ENCODE results near the gene PAPSS1.
"Not testable (repeated sequence)": the region's sequence is repeated elsewhere in the genome, so short reads cannot be mapped to it uniquely, and the experiment has no call there.

Gene PAPSS1

DNA sequence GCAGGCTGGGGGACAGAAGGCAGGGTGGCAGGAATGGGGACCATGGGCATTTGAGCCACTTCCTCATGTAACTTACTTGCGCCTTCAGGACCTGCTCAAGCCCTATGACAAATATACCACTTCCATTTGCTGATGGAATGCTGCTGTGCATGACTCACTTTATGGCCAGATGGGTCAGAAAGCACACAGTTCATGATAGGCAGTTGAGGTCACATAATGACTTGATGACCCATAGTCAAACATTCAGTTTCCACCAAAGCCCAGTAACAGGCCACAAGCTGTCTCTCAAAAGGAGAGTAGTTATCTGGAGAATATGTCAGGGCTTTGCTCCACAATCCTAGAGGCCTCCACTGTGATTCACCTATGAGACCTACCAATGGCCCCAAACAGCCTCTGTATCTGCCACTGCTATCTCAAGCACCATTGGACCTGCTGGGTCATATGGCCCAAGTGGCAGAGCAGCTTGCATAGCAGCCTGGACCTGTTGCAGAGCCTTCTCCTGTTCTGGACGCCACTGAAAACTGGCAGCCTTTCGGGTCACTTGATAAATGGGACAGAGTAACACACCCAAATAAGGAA lies 5.3 kb upstream of the PAPSS1 start:
- no peak for DNase-seq

DNA sequence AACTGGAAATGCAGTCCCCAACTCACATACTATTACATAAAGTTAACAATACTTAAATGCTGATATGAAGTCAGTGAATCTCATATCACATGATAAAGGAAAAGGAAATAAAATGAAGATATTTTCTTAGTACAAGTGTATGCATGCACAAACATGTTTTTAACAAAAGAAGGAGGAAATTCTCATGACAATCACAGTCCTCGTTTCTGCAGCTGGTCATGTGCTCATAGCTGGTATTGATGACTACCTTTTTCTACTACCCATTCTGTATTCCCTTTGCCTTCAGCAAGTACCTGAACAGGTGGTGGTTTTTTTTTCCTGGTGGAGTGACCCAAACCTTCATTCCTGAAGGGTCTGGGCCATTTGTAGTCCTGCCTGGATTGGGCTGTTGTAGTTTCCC lies 3.3 kb upstream of the PAPSS1 start:
- not testable (repeated sequence) for DNase-seq

GRCh38 chr4:107721436-107722100 lies 1.5 kb upstream of the PAPSS1 start:
- DNase-seq: peak; percentile 60

DNA sequence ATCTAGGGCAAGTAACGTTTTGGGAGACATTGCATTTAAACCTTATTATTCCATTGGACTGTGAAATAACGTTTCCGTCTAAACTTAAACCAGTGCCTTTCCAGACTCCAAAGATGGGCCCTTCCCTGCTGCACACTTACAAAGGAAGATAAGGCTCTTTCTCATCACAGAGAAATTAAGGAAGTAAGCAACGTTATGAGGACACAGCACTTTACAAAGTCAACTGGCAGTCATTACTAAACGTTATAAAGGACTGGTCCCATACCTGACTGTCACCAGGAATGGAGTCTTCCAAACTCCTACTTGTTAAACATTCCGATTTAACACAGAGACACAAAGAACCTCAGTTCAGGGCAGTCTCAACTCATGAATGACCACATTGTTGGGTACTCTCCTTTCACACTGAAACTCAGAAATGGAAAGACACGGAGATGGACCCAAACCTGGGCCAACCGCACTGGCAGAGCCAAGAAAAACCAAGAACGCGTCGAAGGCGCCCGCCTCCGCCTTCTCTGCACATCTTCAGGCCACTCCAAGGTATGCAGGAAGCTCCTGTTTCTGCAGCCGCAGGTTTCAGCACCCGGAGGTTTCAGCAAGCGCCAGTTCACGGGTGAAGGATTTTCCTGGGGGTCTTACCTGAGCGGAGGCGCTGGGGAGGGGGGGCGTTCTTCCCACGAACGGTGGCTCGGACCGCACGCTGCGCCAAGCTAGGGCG lies 670 bp downstream of the PAPSS1 start:
- DNase-seq: no peak

DNA sequence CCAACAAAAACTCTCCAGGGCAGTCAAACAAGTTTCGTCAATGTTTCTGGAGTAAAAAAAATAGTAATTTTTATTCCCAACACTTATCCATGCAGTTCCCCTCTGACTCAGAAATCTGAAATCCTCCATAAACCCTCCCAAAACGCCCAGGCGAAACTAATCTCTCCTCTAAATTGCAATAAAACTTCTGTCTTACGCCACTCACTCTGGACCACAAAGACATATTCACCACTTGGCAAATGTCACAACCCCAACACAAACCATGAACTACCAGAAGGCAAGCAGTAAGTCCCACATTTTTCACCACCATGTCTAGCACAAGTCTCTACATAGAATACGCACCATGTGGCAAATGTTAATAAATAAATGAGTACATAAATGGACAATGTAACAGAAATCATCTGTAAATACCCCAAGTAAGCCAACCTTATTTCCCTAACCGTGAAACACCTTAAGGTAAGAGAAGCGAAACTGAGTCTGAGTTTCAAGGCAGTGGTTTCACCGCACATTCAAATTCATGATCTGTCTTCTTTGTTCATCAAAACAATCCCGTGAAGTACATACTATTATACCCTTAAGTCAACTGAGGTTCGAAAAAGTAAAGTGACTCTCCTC lies 1.6 kb downstream of the PAPSS1 start:
- DNase-seq: no peak

- DNase-seq: no peak
These were observed 5.8 kb downstream of the PAPSS1 start for GRCh38 chr4:107714256-107714655.

DNA sequence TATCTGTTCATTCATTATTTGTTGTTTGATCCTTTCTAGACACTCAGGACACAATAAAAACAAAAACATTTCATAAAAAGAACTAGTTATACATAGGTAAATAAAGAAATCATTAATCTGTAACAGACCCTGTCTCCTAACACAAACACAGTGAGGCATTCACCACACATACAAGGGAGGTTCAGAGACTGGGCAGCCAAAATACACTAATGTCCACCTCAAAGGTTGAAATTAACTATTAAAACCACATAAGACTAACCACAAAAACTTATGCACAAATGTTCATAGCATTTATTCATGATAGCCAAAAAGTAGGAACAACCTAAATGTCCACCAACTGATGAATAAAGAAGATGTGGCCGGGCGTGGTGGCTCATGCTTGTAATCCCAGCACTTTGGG lies 7.8 kb downstream of the PAPSS1 start:
- no peak for DNase-seq

GRCh38 chr4:107711831-107712230 lies 8.2 kb downstream of the PAPSS1 start:
- no peak for DNase-seq

GRCh38 chr4:107710493-107711459 lies 9.3 kb downstream of the PAPSS1 start:
- no peak for DNase-seq

DNA sequence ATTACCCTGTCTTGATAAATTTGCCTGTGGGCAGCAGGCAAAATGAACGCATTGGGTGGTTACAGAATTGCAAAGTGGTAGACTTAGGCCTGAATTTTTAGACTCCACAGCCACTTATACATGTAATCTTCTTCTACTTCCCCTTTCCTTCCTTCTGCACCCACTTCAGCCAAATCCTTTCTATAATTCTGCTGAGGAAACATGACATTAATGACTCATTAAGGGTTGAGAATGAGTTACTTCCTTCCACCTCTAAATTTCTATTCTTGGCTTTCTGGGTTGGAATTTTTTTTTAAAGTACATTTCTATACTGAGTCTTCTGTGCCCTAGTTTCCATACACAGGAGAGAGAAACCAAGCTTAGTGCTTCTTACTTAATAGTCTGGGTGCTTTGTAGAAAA lies 10.1 kb downstream of the PAPSS1 start:
- no peak for DNase-seq

- DNase-seq: no peak
These were observed 11.8 kb downstream of the PAPSS1 start for GRCh38 chr4:107708225-107708624.

DNA sequence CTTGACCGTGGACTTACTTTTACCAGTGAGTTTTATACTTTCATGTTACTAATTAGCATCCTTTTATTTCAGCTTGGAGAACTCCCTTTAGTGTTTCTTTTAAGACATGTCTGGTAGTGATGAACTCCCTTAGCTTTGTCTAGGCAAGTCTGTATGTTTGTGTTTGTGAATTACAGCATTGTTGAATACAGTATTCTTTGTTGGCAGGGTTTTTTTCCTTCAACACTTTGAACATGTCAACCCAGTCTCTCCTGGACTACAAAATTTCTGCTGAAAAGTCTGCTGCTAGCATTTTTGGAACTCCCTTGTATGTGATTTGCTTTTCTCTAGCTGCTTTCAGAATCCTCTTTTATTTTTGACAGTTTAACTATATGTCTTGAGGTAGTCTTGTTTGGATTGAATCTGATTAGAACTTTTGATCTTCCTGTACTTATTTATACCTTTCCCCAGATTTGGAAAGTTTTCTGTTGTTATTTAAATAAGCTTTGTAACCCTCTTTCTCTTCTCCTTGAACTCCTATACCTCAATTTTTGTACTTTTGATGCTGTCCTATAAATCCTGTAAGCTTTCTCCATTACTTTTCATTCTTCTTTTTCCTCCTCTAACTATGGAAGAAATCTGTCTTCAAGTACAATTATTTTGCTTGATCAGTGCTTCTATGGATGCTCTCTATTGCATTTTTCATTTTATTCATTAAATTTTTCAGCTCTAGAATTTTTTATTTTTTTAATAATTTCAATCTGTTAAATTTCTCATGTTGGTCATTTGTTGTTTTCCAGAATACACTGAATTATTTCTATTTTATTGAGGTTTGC lies 14.1 kb downstream of the PAPSS1 start:
- no peak for DNase-seq

DNA sequence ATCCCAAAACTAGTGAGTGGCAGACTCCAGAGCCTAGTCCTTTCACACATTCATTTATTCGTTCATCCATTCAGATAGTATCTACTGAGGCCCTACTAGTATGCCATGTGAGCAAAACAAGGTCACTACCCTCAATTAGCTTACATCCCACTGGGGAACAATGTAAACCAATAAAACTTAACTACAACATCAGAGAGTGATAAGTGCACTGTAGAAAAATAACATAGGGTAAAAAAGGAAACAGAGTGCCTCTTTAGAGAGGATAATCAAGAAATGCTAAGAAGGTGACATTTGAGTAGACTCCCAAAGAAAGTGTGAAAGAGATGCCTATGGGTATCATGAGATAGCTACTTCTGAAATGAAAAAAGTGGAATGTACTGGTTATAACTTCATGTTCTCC lies 18.5 kb downstream of the PAPSS1 start:
- no peak for DNase-seq

DNA sequence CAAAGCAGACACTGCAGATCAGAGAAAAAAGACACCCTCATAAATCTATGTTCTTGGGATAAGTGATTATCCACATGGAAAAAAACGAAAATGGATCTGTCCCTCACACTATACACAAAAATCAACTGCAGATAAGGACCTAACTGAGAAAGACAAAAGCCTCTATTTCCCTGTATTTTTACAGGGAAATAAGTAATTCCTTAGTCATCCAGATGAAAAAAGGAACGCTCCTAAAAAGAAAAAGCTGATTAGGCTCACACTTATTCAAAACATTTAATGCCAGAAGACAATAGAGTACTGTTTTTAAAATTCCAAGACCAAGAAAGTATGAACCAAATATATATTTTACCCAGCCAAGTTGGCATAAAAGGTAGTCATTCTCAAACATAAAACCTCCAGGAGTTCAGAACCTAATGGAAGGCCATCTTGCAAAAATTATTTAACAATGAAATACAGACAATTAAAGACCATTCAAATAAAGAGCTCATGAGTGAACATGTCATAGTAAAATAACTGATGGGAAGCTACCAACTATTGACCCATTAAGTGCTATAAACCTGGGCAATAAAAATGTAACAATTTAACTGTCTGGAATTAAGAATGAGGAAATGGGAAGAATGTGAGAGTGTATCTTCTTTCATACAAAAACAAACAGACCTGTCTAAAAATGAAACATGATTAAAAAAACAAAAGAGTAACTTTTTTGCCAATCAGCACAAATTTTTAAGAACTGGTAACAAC lies 20.4 kb downstream of the PAPSS1 start:
- no peak for DNase-seq

DNA sequence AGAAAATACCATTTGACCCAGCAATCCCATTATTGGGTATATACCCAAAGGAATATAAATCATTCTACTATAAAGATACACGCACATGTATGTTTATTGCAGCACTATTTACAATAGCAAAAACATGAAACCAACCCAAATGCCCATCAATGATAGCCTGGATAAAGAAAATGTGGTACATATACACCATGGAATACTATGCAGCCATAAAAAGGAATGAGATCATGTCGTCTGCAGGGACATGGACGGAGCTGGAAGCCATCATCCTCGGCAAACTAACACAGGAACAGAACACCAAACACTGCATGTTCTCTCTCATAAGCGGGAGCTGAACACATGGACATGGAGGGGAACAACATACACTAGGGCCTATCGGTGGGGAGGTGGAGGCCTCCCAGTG lies 23.8 kb downstream of the PAPSS1 start:
- DNase-seq: not testable (repeated sequence)

DNA sequence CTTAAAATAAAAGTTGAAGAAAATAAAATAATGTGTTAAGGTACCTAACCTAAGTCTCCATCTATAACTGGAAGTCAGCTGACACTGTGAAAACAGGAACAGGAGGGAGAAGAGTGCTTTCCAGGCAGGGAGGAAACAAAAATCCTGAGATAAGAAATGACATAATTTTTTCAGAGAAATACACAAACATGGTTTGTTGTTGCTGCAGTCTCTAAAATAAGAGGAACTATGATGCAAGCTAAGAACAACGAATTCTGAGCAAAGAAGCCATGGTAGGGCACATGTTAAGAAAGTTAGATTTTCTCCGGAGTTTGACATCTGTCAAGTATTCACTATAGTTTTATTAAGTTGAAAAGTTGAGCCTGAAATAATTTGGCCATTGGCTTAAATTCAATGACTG lies 26.9 kb downstream of the PAPSS1 start:
- no peak for DNase-seq

DNA sequence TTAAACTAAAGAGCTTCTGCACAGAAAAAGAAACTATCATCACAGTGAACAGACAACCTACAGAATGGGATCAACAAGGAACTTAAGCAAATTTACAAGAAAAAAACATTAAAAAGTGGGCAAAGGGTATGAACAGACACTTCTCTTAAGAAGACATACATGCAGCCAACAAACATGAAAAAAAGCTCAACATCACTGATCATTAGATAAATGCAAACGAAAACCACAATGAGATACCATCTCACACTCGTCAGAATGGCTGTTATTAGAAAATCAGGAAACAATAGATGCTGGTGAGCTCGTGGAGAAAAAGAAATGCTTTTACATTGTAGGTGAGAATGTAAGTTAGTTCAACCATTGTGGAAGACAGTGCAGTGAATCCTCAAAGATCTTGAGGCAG lies 27.8 kb downstream of the PAPSS1 start:
- DNase-seq: no peak

DNA sequence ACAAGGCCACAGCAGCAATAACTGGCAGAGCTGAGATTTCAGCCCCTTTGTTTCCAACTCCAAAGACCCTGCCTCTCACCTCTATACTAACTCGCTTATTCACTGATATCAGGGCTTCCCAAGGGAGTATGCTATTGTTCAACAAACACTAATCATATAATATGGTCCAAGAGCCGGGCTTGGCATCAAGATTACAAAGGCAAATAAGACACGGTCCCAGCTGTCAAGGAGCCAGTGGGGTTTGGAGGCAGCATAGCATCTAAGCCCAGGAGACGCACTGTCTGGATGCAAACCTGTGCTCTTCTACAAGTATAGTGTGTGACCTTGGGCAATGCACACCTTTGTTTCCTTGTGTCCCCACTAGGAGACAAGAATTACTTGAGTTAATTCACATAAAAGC lies 28.7 kb downstream of the PAPSS1 start:
- no peak for DNase-seq

- DNase-seq: no peak
These were observed 30.0 kb downstream of the PAPSS1 start for GRCh38 chr4:107689912-107690587.

DNA sequence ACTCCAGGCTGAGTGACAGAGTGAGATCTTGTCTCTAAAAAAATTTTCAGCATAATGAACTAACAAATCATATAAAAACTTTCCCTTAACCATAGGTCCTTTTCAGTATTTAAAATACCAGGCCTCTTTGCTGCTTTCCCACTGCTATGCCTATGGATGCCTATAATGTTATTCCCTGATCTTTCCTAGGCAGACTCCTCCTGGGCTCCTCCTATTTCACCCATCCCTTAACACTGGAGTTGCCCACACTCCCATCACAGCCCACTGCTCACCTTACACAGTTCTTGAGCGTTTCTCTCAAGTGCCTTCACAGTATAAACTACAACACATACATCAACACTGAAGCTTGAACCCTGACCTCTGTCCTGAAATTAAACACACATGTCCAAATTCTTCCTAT lies 31.6 kb downstream of the PAPSS1 start:
- DNase-seq: no peak

- DNase-seq: no peak
These were observed 34.3 kb downstream of the PAPSS1 start for GRCh38 chr4:107685740-107686139.
